ENCODE data around the gene TADA2A.

The TADA2A gene

GRCh38 chr17:37384560-37385149, 22.0 kb upstream of the TADA2A start:
- H3K27ac ChIP-seq (ENCODE audit: low read length) = no peak overlapping the region
- no peaks in the 10 kb centered on the region for H4K20me1 ChIP-seq (ENCODE audit: insufficient read depth, low read length)
- no peaks in the 10 kb centered on the region for H3K79me2 ChIP-seq (ENCODE audit: low read length)
- no peak overlapping the region for H3K4me2 ChIP-seq (ENCODE audit: low read length)
- no peak for TF ChIP-seq CTCF (IDR thresholded peaks at IDR 0.05; ENCODE audit: low read depth, low read length)
- TF ChIP-seq EZH2phosphoT487 (IDR thresholded peaks at IDR 0.05; ENCODE audit: low read depth) = no peak
- H3K4me1 ChIP-seq (ENCODE audit: low read length) = no peaks in the 10 kb centered on the region
- no peaks in the 10 kb centered on the region for H3K36me3 ChIP-seq (replicated peaks; ENCODE audit: low read depth, low read length)
- no peak overlapping the region for H2AFZ ChIP-seq (ENCODE audit: low read depth, low read length)
- H3K4me3 ChIP-seq (ENCODE audit: low read length) = no peak overlapping the region
- no peaks in the 10 kb centered on the region for H3K9me3 ChIP-seq (ENCODE audit: insufficient read depth, low read length)
- no peaks in the 10 kb centered on the region for H3K27me3 ChIP-seq (ENCODE audit: low read depth, low read length)
- no peak overlapping the region for H3K9ac ChIP-seq (ENCODE audit: low read length)

- no peaks in the 10 kb centered on the region for H3K36me3 ChIP-seq (replicated peaks; ENCODE audit: low read depth, low read length)
- no peaks in the 10 kb centered on the region for H3K9me3 ChIP-seq (ENCODE audit: insufficient read depth, low read length)
- no peak overlapping the region for H3K4me3 ChIP-seq (ENCODE audit: low read length)
- no peaks in the 10 kb centered on the region for H3K79me2 ChIP-seq (ENCODE audit: low read length)
- H3K4me1 ChIP-seq (ENCODE audit: low read length) = no peaks in the 10 kb centered on the region
- no peak overlapping the region for H2AFZ ChIP-seq (ENCODE audit: low read depth, low read length)
- H4K20me1 ChIP-seq (ENCODE audit: insufficient read depth, low read length) = no peaks in the 10 kb centered on the region
- TF ChIP-seq CTCF (IDR thresholded peaks at IDR 0.05; ENCODE audit: low read depth, low read length) = no peak
- no peak for TF ChIP-seq EZH2phosphoT487 (IDR thresholded peaks at IDR 0.05; ENCODE audit: low read depth)
- no peaks in the 10 kb centered on the region for H3K27me3 ChIP-seq (ENCODE audit: low read depth, low read length)
- H3K9ac ChIP-seq (ENCODE audit: low read length) = no peak overlapping the region
- no peak overlapping the region for H3K27ac ChIP-seq (ENCODE audit: low read length)
- H3K4me2 ChIP-seq (ENCODE audit: low read length) = no peak overlapping the region
Observed at GRCh38 chr17:37385474-37385990, 21.2 kb upstream of the TADA2A start.

- Histone ChIP-seq H3K4me2 (ENCODE audit: low read length) (no peak overlapping the region), H3K79me2 (ENCODE audit: low read length) (no peaks in the 10 kb centered on the region), H3K4me3 (ENCODE audit: low read length) (no peak overlapping the region), H3K4me1 (ENCODE audit: low read length) (peaks cover 5% of the 10 kb centered on the region), H3K36me3 (replicated peaks; ENCODE audit: low read depth, low read length) (no peaks in the 10 kb centered on the region), H3K9me3 (ENCODE audit: insufficient read depth, low read length) (no peaks in the 10 kb centered on the region), H4K20me1 (ENCODE audit: insufficient read depth, low read length) (0 out of 2 replicates have a peak, but pooled peaks cover 2% of the 10 kb centered on the region), H3K27ac (ENCODE audit: low read length) (no peak overlapping the region), H2AFZ (ENCODE audit: low read depth, low read length) (no peak overlapping the region), H3K9ac (ENCODE audit: low read length) (no peak overlapping the region), H3K27me3 (ENCODE audit: low read depth, low read length) (0 out of 2 replicates have a peak, but pooled peaks cover 4% of the 10 kb centered on the region)
- no peak for TF ChIP-seq CTCF (IDR thresholded peaks at IDR 0.05; ENCODE audit: low read depth, low read length)
- no peak for TF ChIP-seq EZH2phosphoT487 (IDR thresholded peaks at IDR 0.05; ENCODE audit: low read depth)
Observed at GRCh38 chr17:37386462-37386861, 20.2 kb upstream of the TADA2A start.

GRCh38 chr17:37388266-37388665, 18.4 kb upstream of the TADA2A start:
- Histone ChIP-seq H3K27ac (ENCODE audit: low read length) (no peak overlapping the region), H3K79me2 (ENCODE audit: low read length) (no peaks in the 10 kb centered on the region), H3K27me3 (ENCODE audit: low read depth, low read length) (0 out of 2 replicates have a peak, but pooled peaks cover 6% of the 10 kb centered on the region), H3K9ac (ENCODE audit: low read length) (no peak overlapping the region), H3K4me2 (ENCODE audit: low read length) (no peak overlapping the region), H4K20me1 (ENCODE audit: insufficient read depth, low read length) (0 out of 2 replicates have a peak, but pooled peaks cover 4% of the 10 kb centered on the region), H2AFZ (ENCODE audit: low read depth, low read length) (no peak overlapping the region), H3K36me3 (replicated peaks; ENCODE audit: low read depth, low read length) (no peaks in the 10 kb centered on the region), H3K4me1 (ENCODE audit: low read length) (peaks cover 19% of the 10 kb centered on the region), H3K9me3 (ENCODE audit: insufficient read depth, low read length) (no peaks in the 10 kb centered on the region), H3K4me3 (ENCODE audit: low read length) (no peak overlapping the region)
- TF ChIP-seq CTCF (IDR thresholded peaks at IDR 0.05; ENCODE audit: low read depth, low read length) (no peak), EZH2phosphoT487 (IDR thresholded peaks at IDR 0.05; ENCODE audit: low read depth) (no peak)
